Left kidney (tissue), 2 donors: Measurements from ENCODE around the gene L1CAM. TPM values are rescaled to one million over a fixed set of nuclear protein-coding genes. Genes with fewer than 3 reads are reported as not detected.

Experiments used
- DNase-seq: peaks from one replicate; pipeline ENCODE4 v3.0.0-alpha.2; 2013
- polyA plus RNA-seq: library from polyadenylated mRNA; unstranded; fragments of 120-200 nt; gene quantifications from one replicate; pipeline ENCODE4 v1.2.1, GENCODE V29; 2013; ENCODE audit not compliant: insufficient read length

The L1CAM gene
- polyA plus RNA-seq, 1 donor = 46.9 TPM

GRCh38 chrX:153865321-153865580, 20.7 kb downstream of the L1CAM start:
- DNase-seq = no peak

- DNase-seq = no peak
These were observed 21.2 kb downstream of the L1CAM start for GRCh38 chrX:153864561-153865320.

GRCh38 chrX:153864101-153864500, 21.9 kb downstream of the L1CAM start:
- DNase-seq = no peak

GRCh38 chrX:153863251-153863991, 22.6 kb downstream of the L1CAM start:
- no peak for DNase-seq

- DNase-seq = no peak
These were observed 23.4 kb downstream of the L1CAM start for GRCh38 chrX:153862369-153863250.

- DNase-seq = no peak
These were observed 24.2 kb downstream of the L1CAM start for GRCh38 chrX:153861733-153862310.

- no peak for DNase-seq
These were observed 24.8 kb downstream of the L1CAM start for GRCh38 chrX:153861151-153861550.

- no peak for DNase-seq
These were observed 28.5 kb downstream of the L1CAM start for GRCh38 chrX:153857348-153857903.

- DNase-seq = no peak
These were observed 31.3 kb downstream of the L1CAM start for GRCh38 chrX:153854702-153855101.

GRCh38 chrX:153853902-153854267, 32.1 kb downstream of the L1CAM start:
- DNase-seq = no peak

GRCh38 chrX:153853180-153853901, 32.6 kb downstream of the L1CAM start:
- no peak for DNase-seq

GRCh38 chrX:153851981-153852380, 34.0 kb downstream of the L1CAM start:
- no peak for DNase-seq

GRCh38 chrX:153848325-153848724, 37.6 kb downstream of the L1CAM start:
- DNase-seq = no peak

- no peak for DNase-seq
These were observed 40.1 kb downstream of the L1CAM start for GRCh38 chrX:153845842-153846241.

- DNase-seq = no peak
These were observed 40.8 kb downstream of the L1CAM start for GRCh38 chrX:153845195-153845594.

GRCh38 chrX:153844509-153845082, 41.4 kb downstream of the L1CAM start:
- no peak for DNase-seq

GRCh38 chrX:153836921-153837320, 49.1 kb downstream of the L1CAM start:
- no peak for DNase-seq

GRCh38 chrX:153832728-153833127, 53.2 kb downstream of the L1CAM start:
- no peak for DNase-seq

GRCh38 chrX:153831429-153832150, 54.4 kb downstream of the L1CAM start:
- DNase-seq = no peak

- DNase-seq = no peak
These were observed 55.1 kb downstream of the L1CAM start for GRCh38 chrX:153830640-153831428.
